Sigmoid colon (tissue), 7 donors: ENCODE data around the gene GPR21. TPM values are rescaled to one million over a fixed set of nuclear protein-coding genes. Genes with fewer than 3 reads are reported as not detected.

Experiments
- DNase-seq: peaks from one replicate; pipeline ENCODE4 v3.0.0-alpha.2; 2019
- H3K27ac ChIP-seq, 4 donors: fragments of 200-600 bp; sonication (generic); one replicate each; pipeline ENCODE4 v1.5.1; 2016 to 2019; ENCODE audit warnings: mild to moderate bottlenecking in 1 of 4
- H3K27me3 ChIP-seq, 3 donors: fragments of 200-600 bp; sonication (generic); one replicate each; pipeline ENCODE4 v1.5.1; 2019; ENCODE audit warnings: mild to moderate bottlenecking in 1 of 3
- H3K36me3 ChIP-seq, 4 donors: fragments of 200-600 bp; sonication (generic); one replicate each; pipeline ENCODE4 v1.5.1; 2016 to 2019
- H3K4me1 ChIP-seq, 4 donors: fragments of 200-600 bp; sonication (generic); one replicate each; pipeline ENCODE4 v1.5.1; 2017 to 2019
- H3K4me3 ChIP-seq, 4 donors: fragments of 200-600 bp; sonication (generic); one replicate each; pipeline ENCODE4 v1.5.1; 2017 to 2019; ENCODE audit warnings: mild to moderate bottlenecking in 2 of 4, moderate library complexity in 1 of 4
- H3K9me3 ChIP-seq, 4 donors: fragments of 200-600 bp in 3 of 4; sonication (generic) in 3 of 4; one replicate each; pipeline versions ENCODE4 v1.5.1 to v1.6.1; 2013 to 2019
- EP300 ChIP-seq, 4 donors: sonication (generic); formaldehyde crosslinking; IDR thresholded peaks; one replicate each; pipeline ENCODE4 v1.6.1; 2017; ENCODE audit warnings: antibody characterized with exemption in 4 of 4
- POLR2A ChIP-seq, 2 donors: fragments of 450-650 bp; IDR thresholded peaks; one replicate each; pipeline ENCODE4 v1.6.1; 2016; ENCODE audit warnings: antibody characterized with exemption in 2 of 2, mild to moderate bottlenecking in 2 of 2, moderate library complexity in 2 of 2
- POLR2AphosphoS5 ChIP-seq, 4 donors: sonication (generic); formaldehyde crosslinking; IDR thresholded peaks; one replicate each; pipeline ENCODE4 v1.6.1; 2017; ENCODE audit warnings: antibody characterized with exemption in 4 of 4
- WGBS, 2 donors: extraction: QIAGEN DNeasy Blood & Tissue Kit; methylation state at CpG; one replicate each; pipeline ENCODE4 v1.1.7; 2013; 5-methylcytosine and 5-hydroxymethylcytosine counted together
- intact Hi-C: fragments of 100-400 bp; cut with DNase I; formaldehyde crosslinking; loops from one replicate; pipeline ENCODE4 v1.15.1; 2023
- polyA plus RNA-seq, 3 donors: library from polyadenylated mRNA; stranded (reverse); fragments of 200-250 nt; gene quantifications; one replicate each; pipeline ENCODE4 v1.2.3, GENCODE V29; 2013
- total RNA-seq, 4 donors: library from RNA; depleted of rRNA; stranded (reverse); fragments of >200 nt; gene quantifications; one replicate each; pipeline ENCODE4 v1.1.0, GENCODE V29; 2016
- TF ChIP-seq, protein P1 (sequence below), 4 experiments: fragments of 450-650 bp in 3 of 4; fragments of 200-600 bp in 1 of 4; IDR thresholded peaks; one replicate each; pipeline ENCODE4 v1.5.1; 2016 to 2019; ENCODE audit warnings: antibody characterized with exemption in 4 of 4, mild to moderate bottlenecking in 3 of 4, moderate library complexity in 2 of 4
- donor health status: healthy with polysubstance abuse.
- donor health status: Bipolar disorder and iron deficiency.
- donor health status: healthy.

The GPR21 gene
- total and polyA plus RNA-seq, 7 donors: 0.34 to 6.1 (median 1.4) TPM; not detected in 3

DNA sequence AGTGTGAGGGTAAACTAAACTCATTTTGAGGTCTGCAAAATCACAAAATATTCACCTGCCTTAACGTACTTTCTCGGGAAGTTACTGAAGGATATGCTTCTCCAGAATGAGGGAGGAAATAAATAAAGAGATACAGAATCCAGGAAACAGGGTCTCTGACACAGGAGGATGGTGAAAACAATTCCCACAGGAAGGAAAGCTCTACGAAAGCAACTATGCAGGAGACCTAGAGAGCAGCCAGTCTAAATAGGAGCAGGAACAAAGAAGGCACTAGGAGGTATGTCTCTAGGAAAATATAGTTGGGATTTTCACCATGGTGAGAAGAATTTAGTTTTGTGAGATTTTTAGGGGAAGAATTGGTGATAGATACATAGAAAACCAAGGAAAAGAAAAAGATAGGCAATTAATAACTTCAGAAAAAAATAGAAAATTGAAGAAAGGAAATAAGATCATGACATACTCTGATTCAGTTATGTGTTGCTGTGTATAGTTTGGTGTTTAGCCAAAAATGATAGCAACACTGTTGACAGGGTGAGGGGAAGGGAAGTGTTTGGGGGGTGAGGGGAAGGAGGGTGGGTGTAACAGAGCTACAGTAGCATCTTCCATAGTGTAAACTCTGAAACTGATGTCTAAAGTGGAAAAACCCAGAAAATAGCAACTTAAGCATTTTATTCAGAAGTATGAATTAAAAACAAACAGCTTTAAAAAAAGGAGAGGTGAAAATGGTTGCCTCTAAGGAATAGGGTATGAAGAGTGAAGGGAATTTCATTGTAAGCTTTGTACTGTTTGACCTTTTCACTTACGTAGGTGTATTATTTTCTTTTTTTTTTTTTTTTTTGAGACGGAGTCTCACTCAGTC is 9.8 kb downstream of the GPR21 start:
- peaks cover 0 to 4% (median 0%) of the 10 kb centered on the region in 4 donors for H3K36me3 ChIP-seq
- peaks cover 0 to 67% (median 41%) of the 10 kb centered on the region in 4 donors for H3K4me1 ChIP-seq
- H3K27me3 ChIP-seq: no peaks in the 10 kb centered on the region
- DNase-seq: no peak
- TF ChIP-seq POLR2AphosphoS5 (IDR thresholded peaks at IDR 0.05): no peak
- TF ChIP-seq POLR2A (IDR thresholded peaks at IDR 0.05): no peak
- intact Hi-C loops: no loop called here
- H3K27ac ChIP-seq: peak overlapping the region in 3 of 4 donors; percentile 61 to 68 (median 61)
- WGBS, 2 donors: 87 to 97% methylated on average over 5 of the region's 5 CpGs
- H3K9me3 ChIP-seq: no peaks in the 10 kb centered on the region
- no peak overlapping the region for H3K4me3 ChIP-seq

DNA sequence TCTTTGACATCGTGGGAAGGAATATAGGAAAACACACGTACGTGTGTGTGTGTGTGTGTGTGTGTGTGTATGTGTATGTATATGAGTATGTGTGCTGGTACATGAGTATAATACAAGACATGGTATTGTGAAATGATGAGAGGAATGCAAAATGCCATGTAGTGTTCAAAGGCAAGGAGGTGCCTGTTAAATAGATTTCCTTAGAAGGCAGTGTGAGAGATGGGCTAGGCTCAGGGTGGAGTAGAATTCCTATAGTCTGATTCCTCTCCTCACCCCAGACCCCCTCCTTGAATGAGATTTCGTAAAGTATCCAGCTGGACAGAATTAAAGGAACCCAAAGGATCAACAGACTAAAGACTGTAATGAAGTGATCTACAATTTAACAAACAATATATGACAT is 11.1 kb downstream of the GPR21 start:
- H3K4me1 ChIP-seq: peaks cover 0 to 77% (median 47%) of the 10 kb centered on the region in 4 donors
- WGBS, 2 donors: 77 to 80% methylated on average over 4 of the region's 4 CpGs
- intact Hi-C loops: no loop called here
- peaks cover 0 to 4% (median 0%) of the 10 kb centered on the region in 4 donors for H3K36me3 ChIP-seq
- DNase-seq: no peak
- H3K27ac ChIP-seq: peak overlapping the region; percentile 20 to 68 (median 61)
- H3K4me3 ChIP-seq: no peak overlapping the region
- H3K9me3 ChIP-seq: no peaks in the 10 kb centered on the region
- H3K27me3 ChIP-seq: no peaks in the 10 kb centered on the region
- no peak for TF ChIP-seq POLR2A (IDR thresholded peaks at IDR 0.05)
- TF ChIP-seq POLR2AphosphoS5 (IDR thresholded peaks at IDR 0.05): no peak
- TF ChIP-seq, protein P1, sequence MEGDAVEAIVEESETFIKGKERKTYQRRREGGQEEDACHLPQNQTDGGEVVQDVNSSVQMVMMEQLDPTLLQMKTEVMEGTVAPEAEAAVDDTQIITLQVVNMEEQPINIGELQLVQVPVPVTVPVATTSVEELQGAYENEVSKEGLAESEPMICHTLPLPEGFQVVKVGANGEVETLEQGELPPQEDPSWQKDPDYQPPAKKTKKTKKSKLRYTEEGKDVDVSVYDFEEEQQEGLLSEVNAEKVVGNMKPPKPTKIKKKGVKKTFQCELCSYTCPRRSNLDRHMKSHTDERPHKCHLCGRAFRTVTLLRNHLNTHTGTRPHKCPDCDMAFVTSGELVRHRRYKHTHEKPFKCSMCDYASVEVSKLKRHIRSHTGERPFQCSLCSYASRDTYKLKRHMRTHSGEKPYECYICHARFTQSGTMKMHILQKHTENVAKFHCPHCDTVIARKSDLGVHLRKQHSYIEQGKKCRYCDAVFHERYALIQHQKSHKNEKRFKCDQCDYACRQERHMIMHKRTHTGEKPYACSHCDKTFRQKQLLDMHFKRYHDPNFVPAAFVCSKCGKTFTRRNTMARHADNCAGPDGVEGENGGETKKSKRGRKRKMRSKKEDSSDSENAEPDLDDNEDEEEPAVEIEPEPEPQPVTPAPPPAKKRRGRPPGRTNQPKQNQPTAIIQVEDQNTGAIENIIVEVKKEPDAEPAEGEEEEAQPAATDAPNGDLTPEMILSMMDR (IDR thresholded peaks at IDR 0.05): no peak
- no peak for TF ChIP-seq EP300 (IDR thresholded peaks at IDR 0.05)

DNA sequence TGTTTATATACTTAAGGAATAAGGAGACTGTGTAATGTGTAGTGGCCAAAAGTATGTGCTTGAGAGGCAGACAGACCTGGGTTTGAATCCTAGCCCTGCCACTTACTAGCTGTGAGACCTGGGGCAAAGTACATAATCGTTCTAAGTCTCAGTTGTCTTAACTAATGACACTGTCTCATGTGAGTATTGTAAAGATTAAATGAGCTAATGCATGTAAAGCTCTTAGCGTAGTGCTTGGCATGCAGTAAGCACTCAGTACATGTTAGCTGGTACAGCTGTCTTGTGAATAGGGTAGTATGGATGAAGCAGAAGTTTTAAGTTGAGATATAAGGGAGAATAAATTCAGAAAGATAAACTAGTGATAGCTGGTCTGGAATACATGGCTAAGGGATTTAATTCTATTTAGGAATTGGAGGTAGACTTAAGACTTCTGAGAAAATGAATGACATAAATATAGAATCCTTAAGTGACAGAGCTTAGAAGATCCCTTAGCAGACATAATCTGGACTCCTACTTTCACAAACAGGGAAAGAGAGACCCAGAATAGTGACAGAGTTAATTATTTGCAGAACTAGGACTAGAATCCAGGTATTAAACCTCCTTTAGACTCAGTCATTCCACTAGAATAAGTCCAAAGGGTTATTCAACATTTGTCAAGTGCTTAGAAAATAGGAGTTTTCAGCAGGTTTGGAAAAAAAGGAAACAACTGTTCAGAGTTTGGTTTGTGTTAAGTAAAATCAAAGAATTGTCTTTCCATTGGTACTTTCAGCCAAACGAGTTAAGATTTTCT is 13.1 kb downstream of the GPR21 start:
- Histone ChIP-seq H3K36me3 (peaks cover 0 to 4% (median 0%) of the 10 kb centered on the region in 4 donors), H3K4me3 (no peak overlapping the region), H3K27me3 (no peaks in the 10 kb centered on the region), H3K9me3 (no peaks in the 10 kb centered on the region), H3K27ac (peak overlapping the region; percentile 34 to 68 (median 61)), H3K4me1 (peaks cover 0 to 74% (median 53%) of the 10 kb centered on the region in 4 donors)
- TF ChIP-seq, protein P1 (IDR thresholded peaks at IDR 0.05): no peak
- DNase-seq: no peak
- WGBS, 2 donors: 37 to 71% methylated on average over 3 of the region's 3 CpGs
- intact Hi-C loops: no loop called here

DNA sequence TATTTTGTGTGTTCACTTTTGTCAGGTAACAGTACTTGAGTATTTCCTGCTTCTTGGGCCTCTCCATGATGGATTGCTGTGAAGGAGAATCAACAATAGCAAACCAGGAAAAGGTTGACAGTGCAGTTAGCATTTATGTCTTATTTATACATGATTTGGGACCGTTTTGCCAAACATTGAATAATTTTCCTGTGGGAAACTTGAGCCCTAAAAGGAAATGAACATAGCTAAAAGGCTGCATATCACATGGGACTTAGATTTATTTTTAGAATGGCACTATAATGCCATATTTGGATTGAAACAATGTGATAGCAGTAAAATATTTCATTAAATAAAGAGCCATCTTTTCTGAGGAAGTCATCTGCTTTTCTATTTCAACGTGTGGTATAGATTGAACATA is 15.3 kb downstream of the GPR21 start:
- Histone ChIP-seq H3K9me3 (no peaks in the 10 kb centered on the region), H3K27ac (peak overlapping the region; percentile 68 to 70 (median 68)), H3K4me3 (no peak overlapping the region), H3K4me1 (peaks cover 0 to 83% (median 65%) of the 10 kb centered on the region in 4 donors), H3K36me3 (peaks cover 0 to 4% (median 0%) of the 10 kb centered on the region in 4 donors), H3K27me3 (no peaks in the 10 kb centered on the region)
- TF ChIP-seq POLR2AphosphoS5 (IDR thresholded peaks at IDR 0.05): peak in 1 of 4 donors; percentile 29
- no peak for TF ChIP-seq POLR2A (IDR thresholded peaks at IDR 0.05)
- peak in 1 of 4 donors; percentile 34 for TF ChIP-seq EP300 (IDR thresholded peaks at IDR 0.05)
- TF ChIP-seq, protein P1 (IDR thresholded peaks at IDR 0.05): no peak
- DNase-seq: no peak
- WGBS, 2 donors: 7 to 23% methylated on average over 2 of the region's 2 CpGs
- intact Hi-C loops: no loop called here
